Gastroesophageal sphincter (tissue), 4 donors: ENCODE measurements around the gene NT5C3B. TPM values are rescaled to one million over a fixed set of nuclear protein-coding genes. Genes with fewer than 3 reads are reported as not detected.

Experiments
- ATAC-seq: fragments of 150-250 bp; one replicate; pipeline ENCODE4 v1.9.1; 2016; ENCODE audit warnings: mild to moderate bottlenecking, moderate library complexity
- H3K27ac ChIP-seq, 4 donors: fragments of 200-600 bp; sonication (generic) in 3 of 4; 1 replicate in 3 of 4; 2 replicates in 1 of 4; pipeline ENCODE4 v1.5.1; 2016 to 2019
- H3K27me3 ChIP-seq: fragments of 200-600 bp; sonication (generic); one replicate; pipeline ENCODE4 v1.5.1; 2019
- H3K36me3 ChIP-seq, 2 donors: fragments of 200-600 bp; sonication (generic); one replicate each; pipeline ENCODE4 v1.5.1; 2019; ENCODE audit warnings: control low read depth in 1 of 2
- H3K4me1 ChIP-seq, 3 donors: fragments of 200-600 bp; sonication (generic); 1 replicate in 2 of 3; 2 replicates in 1 of 3; pipeline ENCODE4 v1.5.1; 2016 to 2019; ENCODE audit warnings: control low read depth in 2 of 3
- H3K4me3 ChIP-seq, 2 donors: fragments of 200-600 bp; sonication (generic); one replicate each; pipeline ENCODE4 v1.5.1; 2019; ENCODE audit warnings: mild to moderate bottlenecking in 1 of 2, moderate library complexity in 1 of 2
- H3K9me3 ChIP-seq, 3 donors: fragments of 200-600 bp; sonication (generic); one replicate each; pipeline ENCODE4 v1.5.1; 2017 to 2019; ENCODE audit warnings: control low read depth in 2 of 3
- CTCF ChIP-seq, 4 experiments: fragments of 200-600 bp in 2 of 4; fragments of 450-650 bp in 2 of 4; sonication (generic) in 1 of 4; IDR thresholded peaks; one replicate each; pipeline ENCODE4 v1.5.1; 2017 to 2019; ENCODE audit warnings: antibody characterized with exemption in 4 of 4, mild to moderate bottlenecking in 2 of 4, moderate library complexity in 2 of 4
- EP300 ChIP-seq: sonication (generic); formaldehyde crosslinking; IDR thresholded peaks from one replicate; pipeline ENCODE4 v1.6.1; 2017; ENCODE audit warnings: antibody characterized with exemption, mild to moderate bottlenecking
- POLR2A ChIP-seq, 2 donors: fragments of 450-650 bp; IDR thresholded peaks; one replicate each; pipeline ENCODE4 v1.6.1; 2017; ENCODE audit warnings: antibody characterized with exemption in 2 of 2, mild to moderate bottlenecking in 2 of 2, moderate library complexity in 1 of 2
- POLR2AphosphoS5 ChIP-seq: sonication (generic); formaldehyde crosslinking; IDR thresholded peaks from one replicate; pipeline ENCODE4 v1.6.1; 2017; ENCODE audit warnings: antibody characterized with exemption
- WGBS, 2 donors: methylation state at CpG; one replicate each; pipeline ENCODE4 v1.1.5; 2018; ENCODE audit warnings: low coverage in 1 of 2; 5-methylcytosine and 5-hydroxymethylcytosine counted together
- total RNA-seq, 4 donors: library from RNA; depleted of rRNA; stranded (reverse); fragments of >200 nt; gene quantifications; one replicate each; pipeline ENCODE4 v1.1.0, GENCODE V29; 2016

NT5C3B gene
- total RNA-seq, 4 donors from 2014 or later = 64.8 to 83.7 (median 71.5) TPM

GRCh38 chr17:41812381-41813151 lies 23.5 kb downstream of the NT5C3B start, which contains the start of gene FKBP10:
TSS of gene FKBP10 (plus strand) at chr17:41813004. CDS start at chr17:41813035, 31 bp downstream.
- 1% methylated on average over 23 of the region's 35 CpGs; no CpG with 5 or more reads in 1 of the 2 donors for WGBS, 2 donors
- peaks cover 0 to 53% (median 16%) of the 10 kb centered on the region in 3 donors for H3K4me1 ChIP-seq
- peak within 1 kb of the TSS; percentile 51 to 85 (median 78) for H3K27ac ChIP-seq
- no peaks in the 10 kb centered on the region for H3K27me3 ChIP-seq
- H3K9me3 ChIP-seq = no peaks in the 10 kb centered on the region
- ATAC-seq = peak; percentile 60
- TF ChIP-seq POLR2A (IDR thresholded peaks at IDR 0.05) (peak in 1 of 2 donors; percentile 13), EP300 (no peak), CTCF (IDR thresholded peaks at IDR 0.05) (peak in 2 of 4 experiments; percentile 4 to 11)
- H3K4me3 ChIP-seq = peak within 1 kb of the TSS; percentile 35 to 60
- H3K36me3 ChIP-seq = peaks cover 0 to 13% of the 10 kb centered on the region in 2 donors

GRCh38 chr17:41811549-41812380 lies 24.3 kb downstream of the NT5C3B start, which contains the start of gene P3H4:
TSS of gene P3H4 (minus strand) at chr17:41811949. CDS start at chr17:41811915, 34 bp downstream.
- no peaks in the 10 kb centered on the region for H3K27me3 ChIP-seq
- peak within 1 kb of the TSS in 3 of 4 donors; percentile 74 to 85 (median 82) for H3K27ac ChIP-seq
- WGBS, 2 donors = 0% methylated on average over 5 of the region's 96 CpGs; no CpG with 5 or more reads in 1 of the 2 donors
- H3K4me1 ChIP-seq = peaks cover 0 to 53% (median 16%) of the 10 kb centered on the region in 3 donors
- H3K9me3 ChIP-seq = no peaks in the 10 kb centered on the region
- TF ChIP-seq EP300 = no peak
- peak in 3 of 4 experiments; percentile 73 to 88 (median 75) for TF ChIP-seq CTCF (IDR thresholded peaks at IDR 0.05)
- peaks cover 0 to 21% of the 10 kb centered on the region in 2 donors for H3K36me3 ChIP-seq
- ATAC-seq = peak; percentile 92
- peak within 1 kb of the TSS; percentile 35 to 60 for H3K4me3 ChIP-seq

GRCh38 chr17:41810659-41811548 lies 25.1 kb downstream of the NT5C3B start:
- Histone ChIP-seq H3K9me3 (no peaks in the 10 kb centered on the region), H3K4me3 (peak overlapping the region; percentile 35 to 60), H3K36me3 (peaks cover 0 to 28% of the 10 kb centered on the region in 2 donors), H3K27me3 (no peaks in the 10 kb centered on the region), H3K4me1 (peaks cover 0 to 53% (median 16%) of the 10 kb centered on the region in 3 donors), H3K27ac (peak overlapping the region in 3 of 4 donors; percentile 74 to 85 (median 82))
- no peak for TF ChIP-seq EP300
- TF ChIP-seq POLR2AphosphoS5 = no peak
- no peak for TF ChIP-seq CTCF (IDR thresholded peaks at IDR 0.05)
- no peak for TF ChIP-seq POLR2A (IDR thresholded peaks at IDR 0.05)
- 32 to 64% methylated on average over 5 to 8 of the region's 58 CpGs for WGBS, 2 donors
- peak; percentile 8 for ATAC-seq

GRCh38 chr17:41806685-41807445 lies 29.2 kb downstream of the NT5C3B start:
- no peaks in the 10 kb centered on the region for H3K27me3 ChIP-seq
- no peak for ATAC-seq
- H3K36me3 ChIP-seq = peaks cover 0 to 44% of the 10 kb centered on the region in 2 donors
- WGBS, 2 donors = 90 to 100% methylated on average over 1 to 2 of the region's 8 CpGs
- TF ChIP-seq EP300 (no peak), POLR2A (IDR thresholded peaks at IDR 0.05) (no peak), CTCF (IDR thresholded peaks at IDR 0.05) (no peak), POLR2AphosphoS5 (no peak)
- no peak overlapping the region for H3K4me3 ChIP-seq
- no peak overlapping the region for H3K27ac ChIP-seq
- H3K9me3 ChIP-seq = no peaks in the 10 kb centered on the region
- peaks cover 0 to 25% (median 16%) of the 10 kb centered on the region in 3 donors for H3K4me1 ChIP-seq
